ENCODE results near the gene ZNF710. TPM values are rescaled to one million over a fixed set of nuclear protein-coding genes. Genes with fewer than 3 reads are reported as not detected.

Gene ZNF710
- total and polyA plus RNA-seq, 2 donors (not counting 3 experiments of a cell fraction or from before 2014, with no cell fraction given): 8.9 to 32.4 TPM

- BruUV-seq (replicated peaks): no TSS peak
- FAIRE-seq: no peak
- dilution Hi-C loops (cut with MboI; ENCODE audit: extremely low pct_ligation_motif_present, low sequenced_read_pairs) (no loop called here), intact Hi-C loops (cut with micrococcal nuclease) (no loop called here)
- CTCF ChIA-PET: no interaction called here
- H3K79me2 ChIP-seq (ENCODE audit: control insufficient read depth, insufficient read depth, low read length): peaks cover 61% of the 10 kb centered on the region
- no peaks in the 10 kb centered on the region for H3K27me3 ChIP-seq (ENCODE audit: control insufficient read depth in 2 of 2, insufficient read depth in 2 of 2, low read length in 2 of 2)
- H3K4me2 ChIP-seq (ENCODE audit: insufficient read depth, low read length): no peak overlapping the region
- no peak for DNase-seq (ENCODE audit: low read depth, low spot score)
- H2AFZ ChIP-seq (ENCODE audit: low read depth, low read length): no peak overlapping the region
- H3K27ac ChIP-seq (ENCODE audit: insufficient read depth, low read depth, low read length): no peak overlapping the region
- peaks cover 0 to 1% of the 10 kb centered on the region in 2 experiments for H3K36me3 ChIP-seq (ENCODE audit: control insufficient read depth in 2 of 2, extremely low read depth in 1 of 2, insufficient read depth in 2 of 2, low read length in 2 of 2)
- H3K9ac ChIP-seq (replicated peaks; ENCODE audit: extremely low read depth, insufficient read depth, low read length): no peak overlapping the region
- POLR2A ChIA-PET: no interaction called here
- H3K9me1 ChIP-seq (replicated peaks; ENCODE audit: control insufficient read depth, extremely low read depth, insufficient read depth, low read length): no peaks in the 10 kb centered on the region
- no peaks in the 10 kb centered on the region for H4K20me1 ChIP-seq (replicated peaks; ENCODE audit: control insufficient read depth, extremely low read depth, insufficient read depth, low read length)
- H3K4me3 ChIP-seq (replicated peaks in 1 of 3; ENCODE audit: insufficient read depth in 1 of 3, low read depth in 1 of 3, low read length in 3 of 3): no peak overlapping the region
- peaks cover 3% of the 10 kb centered on the region for H3K4me1 ChIP-seq (ENCODE audit: control insufficient read depth, extremely low read depth, insufficient read depth, low read length)
- peaks cover 3% of the 10 kb centered on the region for H3K9me3 ChIP-seq (replicated peaks; ENCODE audit: control insufficient read depth, insufficient read depth, low read length)
- TF ChIP-seq EZH2 (IDR thresholded peaks at IDR 0.05; ENCODE audit: borderline replicate concordance, low read depth, low read length, severe bottlenecking): no peak
- TF ChIP-seq POLR2AphosphoS5 (IDR thresholded peaks at IDR 0.05; ENCODE audit: insufficient read depth, low read depth, low read length): no peak
- no peak for TF ChIP-seq MAX (IDR thresholded peaks at IDR 0.05; ENCODE audit: insufficient read depth, insufficient read length)
- TF ChIP-seq JUN (IDR thresholded peaks at IDR 0.05; ENCODE audit: borderline replicate concordance, insufficient read depth, insufficient read length, low read depth): no peak
- TF ChIP-seq POLR2A (IDR thresholded peaks at IDR 0.05; ENCODE audit: low read depth, low read length): no peak
- TF ChIP-seq, protein P1, sequence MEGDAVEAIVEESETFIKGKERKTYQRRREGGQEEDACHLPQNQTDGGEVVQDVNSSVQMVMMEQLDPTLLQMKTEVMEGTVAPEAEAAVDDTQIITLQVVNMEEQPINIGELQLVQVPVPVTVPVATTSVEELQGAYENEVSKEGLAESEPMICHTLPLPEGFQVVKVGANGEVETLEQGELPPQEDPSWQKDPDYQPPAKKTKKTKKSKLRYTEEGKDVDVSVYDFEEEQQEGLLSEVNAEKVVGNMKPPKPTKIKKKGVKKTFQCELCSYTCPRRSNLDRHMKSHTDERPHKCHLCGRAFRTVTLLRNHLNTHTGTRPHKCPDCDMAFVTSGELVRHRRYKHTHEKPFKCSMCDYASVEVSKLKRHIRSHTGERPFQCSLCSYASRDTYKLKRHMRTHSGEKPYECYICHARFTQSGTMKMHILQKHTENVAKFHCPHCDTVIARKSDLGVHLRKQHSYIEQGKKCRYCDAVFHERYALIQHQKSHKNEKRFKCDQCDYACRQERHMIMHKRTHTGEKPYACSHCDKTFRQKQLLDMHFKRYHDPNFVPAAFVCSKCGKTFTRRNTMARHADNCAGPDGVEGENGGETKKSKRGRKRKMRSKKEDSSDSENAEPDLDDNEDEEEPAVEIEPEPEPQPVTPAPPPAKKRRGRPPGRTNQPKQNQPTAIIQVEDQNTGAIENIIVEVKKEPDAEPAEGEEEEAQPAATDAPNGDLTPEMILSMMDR (IDR thresholded peaks at IDR 0.05; ENCODE audit: extremely low read depth in 1 of 2, insufficient read depth in 1 of 2, low read depth in 1 of 2, low read length in 2 of 2): no peak
- no peak for TF ChIP-seq GATA2 (IDR thresholded peaks at IDR 0.05; ENCODE audit: insufficient read depth, insufficient read length, low read depth, low read length)
- no peak for TF ChIP-seq MYC (IDR thresholded peaks at IDR 0.05; ENCODE audit: low read depth, low read length)
- TF ChIP-seq FOS (IDR thresholded peaks at IDR 0.05; ENCODE audit: borderline replicate concordance, insufficient read depth, low read length): no peak
Observed at GRCh38 chr15:90011705-90012104, 10.6 kb downstream of the ZNF710 start.
